ENCODE data around the gene MPRIP. TPM values are rescaled to one million over a fixed set of nuclear protein-coding genes. Genes with fewer than 3 reads are reported as not detected.

MPRIP gene
- total RNA-seq, 1 experiment from 2014 or later = 1,274 TPM

GRCh38 chr17:17019891-17020456 is 22.3 kb upstream of the MPRIP start:
- H3K4me2 ChIP-seq (ENCODE audit: low read length) = no peak overlapping the region
- H3F3A ChIP-seq (ENCODE audit: low read length, unreplicated experiment) = no peaks in the 10 kb centered on the region
- H3K9me2 ChIP-seq (replicated peaks; ENCODE audit: low read length) = no peaks in the 10 kb centered on the region
- peaks cover 30% of the 10 kb centered on the region for H3K79me2 ChIP-seq (ENCODE audit: low read length)
- no peak overlapping the region for H3K4me3 ChIP-seq (ENCODE audit: low read length)
- H3K27me3 ChIP-seq (ENCODE audit: low read length) = no peaks in the 10 kb centered on the region
- no peak overlapping the region for H3K27ac ChIP-seq (ENCODE audit: low read length)
- intact Hi-C loops (cut with micrococcal nuclease) = no loop called here
- no peaks in the 10 kb centered on the region for H4K20me1 ChIP-seq (ENCODE audit: low read length)
- TF ChIP-seq CTCF (conservative IDR thresholded peaks at IDR 0.05; ENCODE audit: low read depth, low read length) (no peak), EZH2 (IDR thresholded peaks at IDR 0.05; ENCODE audit: low read length, unreplicated experiment) (no peak), EZH2phosphoT487 (IDR thresholded peaks at IDR 0.05; ENCODE audit: borderline replicate concordance, low read length) (no peak)
- DNase-seq (no peak), ATAC-seq (no peak)
- ChIA-PET CTCF (no interaction called here), POLR2A (ENCODE audit: unreplicated experiment) (no interaction called here)
- BruUV-seq (replicated peaks) = no TSS peak
- no peak overlapping the region for H2AFZ ChIP-seq (ENCODE audit: low read length)
- H3K4me1 ChIP-seq (ENCODE audit: insufficient read depth, low read length) = peaks cover 38% of the 10 kb centered on the region
- H3K9ac ChIP-seq (ENCODE audit: low read length) = no peak overlapping the region
- H3K9me3 ChIP-seq (ENCODE audit: low read length) = no peaks in the 10 kb centered on the region
- no peaks in the 10 kb centered on the region for H3K36me3 ChIP-seq (ENCODE audit: low read depth, low read length)

GRCh38 chr17:17020821-17021193 is 21.4 kb upstream of the MPRIP start:
- POLR2A ChIA-PET (ENCODE audit: unreplicated experiment) = interaction anchor here (0.7 kb wide), 1 partner anchor 70 kb away, joined by 3 read pairs; no protein-coding TSS in a partner anchor
- no peak overlapping the region for H2AFZ ChIP-seq (ENCODE audit: low read length)

More at GRCh38 chr17:17020821-17021193, 21.4 kb upstream of the MPRIP start:
- no peak overlapping the region for H3K4me2 ChIP-seq (ENCODE audit: low read length)
- no peaks in the 10 kb centered on the region for H3K27me3 ChIP-seq (ENCODE audit: low read length)
- H3K4me3 ChIP-seq (ENCODE audit: low read length) = no peak overlapping the region
- intact Hi-C loops (cut with micrococcal nuclease) = no loop called here
- no peak for ATAC-seq
- H3K27ac ChIP-seq (ENCODE audit: low read length) = no peak overlapping the region
- H3K36me3 ChIP-seq (ENCODE audit: low read depth, low read length) = no peaks in the 10 kb centered on the region
- TF ChIP-seq EZH2 (IDR thresholded peaks at IDR 0.05; ENCODE audit: low read length, unreplicated experiment) (no peak), CTCF (conservative IDR thresholded peaks at IDR 0.05; ENCODE audit: low read depth, low read length) (no peak)
- no peaks in the 10 kb centered on the region for H4K20me1 ChIP-seq (ENCODE audit: low read length)
- H3F3A ChIP-seq (ENCODE audit: low read length, unreplicated experiment) = no peaks in the 10 kb centered on the region
- no TSS peak for BruUV-seq (replicated peaks)
- no peak overlapping the region for H3K9ac ChIP-seq (ENCODE audit: low read length)
- H3K9me2 ChIP-seq (replicated peaks; ENCODE audit: low read length) = no peaks in the 10 kb centered on the region
- peaks cover 22% of the 10 kb centered on the region; the same call in 1 of the 2 replicates for H3K79me2 ChIP-seq (ENCODE audit: low read length)
- H3K9me3 ChIP-seq (ENCODE audit: low read length) = no peaks in the 10 kb centered on the region
- CTCF ChIA-PET = no interaction called here
- H3K4me1 ChIP-seq (ENCODE audit: insufficient read depth, low read length) = peaks cover 34% of the 10 kb centered on the region
- DNase-seq = no peak
